ENCODE measurements around the gene MRPS7.

Gene MRPS7

GRCh38 chr17:75261336-75262111 lies at the start of gene MRPS7, which contains the start of gene GGA3:
MRPS7 (plus strand) TSS chr17:75261879; CDS start chr17:75261901, 22 bp downstream.
GGA3 (minus strand) TSS chr17:75261606; CDS start chr17:75261587, 19 bp downstream.
- TF ChIP-seq CTCF (IDR thresholded peaks at IDR 0.05; ENCODE audit: low read depth, low read length, missing control alignments): no peak
- DNase-seq (ENCODE audit: extremely low read depth, low read depth): peak; percentile 62
- H3K4me3 ChIP-seq (replicated peaks; ENCODE audit: low read depth, low read length): peak within 1 kb of the TSS; percentile 76

- H3K4me3 ChIP-seq (replicated peaks; ENCODE audit: low read depth, low read length): no peak overlapping the region
- no peak for TF ChIP-seq CTCF (IDR thresholded peaks at IDR 0.05; ENCODE audit: low read depth, low read length, missing control alignments)
- DNase-seq (ENCODE audit: extremely low read depth, low read depth): no peak
Measured at GRCh38 chr17:75218131-75218530, 43.5 kb upstream of the MRPS7 start.

GRCh38 chr17:75219815-75220214 lies 41.9 kb upstream of the MRPS7 start:
- no peak overlapping the region for H3K4me3 ChIP-seq (replicated peaks; ENCODE audit: low read depth, low read length)
- no peak for TF ChIP-seq CTCF (IDR thresholded peaks at IDR 0.05; ENCODE audit: low read depth, low read length, missing control alignments)
- DNase-seq (ENCODE audit: extremely low read depth, low read depth): no peak

- no peak for DNase-seq (ENCODE audit: extremely low read depth, low read depth)
- TF ChIP-seq CTCF (IDR thresholded peaks at IDR 0.05; ENCODE audit: low read depth, low read length, missing control alignments): no peak
- H3K4me3 ChIP-seq (replicated peaks; ENCODE audit: low read depth, low read length): no peak overlapping the region
Measured at GRCh38 chr17:75225016-75225415, 36.7 kb upstream of the MRPS7 start.

- H3K4me3 ChIP-seq (replicated peaks; ENCODE audit: low read depth, low read length): no peak overlapping the region
- TF ChIP-seq CTCF (IDR thresholded peaks at IDR 0.05; ENCODE audit: low read depth, low read length, missing control alignments): no peak
- DNase-seq (ENCODE audit: extremely low read depth, low read depth): no peak
Measured at GRCh38 chr17:75227729-75228128, 34.0 kb upstream of the MRPS7 start.

- H3K4me3 ChIP-seq (replicated peaks; ENCODE audit: low read depth, low read length): no peak overlapping the region
- no peak for TF ChIP-seq CTCF (IDR thresholded peaks at IDR 0.05; ENCODE audit: low read depth, low read length, missing control alignments)
- no peak for DNase-seq (ENCODE audit: extremely low read depth, low read depth)
Measured at GRCh38 chr17:75228305-75228704, 33.4 kb upstream of the MRPS7 start.
